ENCODE measurements around the gene DRGX. TPM values are rescaled to one million over a fixed set of nuclear protein-coding genes. Genes with fewer than 3 reads are reported as not detected.

DRGX gene
- total and polyA plus RNA-seq, 12 donors: not detected

- intact Hi-C loops (cut with DNase I): no loop called here
- WGBS, 2 donors: 45 to 82% methylated on average over 1 of the region's 1 CpG
Observed at GRCh38 chr10:49335364-49335972, 60.4 kb downstream of the DRGX start.

GRCh38 chr10:49334964-49335363 is 60.9 kb downstream of the DRGX start:
- intact Hi-C loops (cut with DNase I): no loop called here
- peaks cover 0 to 3% (median 0%) of the 10 kb centered on the region in 11 donors for H3K9me3 ChIP-seq
- H3K4me3 ChIP-seq: no peak overlapping the region
- no peaks in the 10 kb centered on the region for H3K4me1 ChIP-seq
- no peak for TF ChIP-seq CTCF (IDR thresholded peaks at IDR 0.05)
- DNase-seq: no peak
- no peak overlapping the region for H3K27ac ChIP-seq
- ATAC-seq: no peak
- no peaks in the 10 kb centered on the region for H3K36me3 ChIP-seq
- H3K27me3 ChIP-seq: no peaks in the 10 kb centered on the region

More at GRCh38 chr10:49335364-49335972, 60.4 kb downstream of the DRGX start:
- Histone ChIP-seq H3K27me3 (no peaks in the 10 kb centered on the region), H3K36me3 (no peaks in the 10 kb centered on the region), H3K4me3 (no peak overlapping the region), H3K27ac (no peak overlapping the region), H3K9me3 (peaks cover 0 to 3% (median 0%) of the 10 kb centered on the region in 11 donors), H3K4me1 (no peaks in the 10 kb centered on the region)
- DNase-seq (no peak), ATAC-seq (no peak)
- TF ChIP-seq CTCF (IDR thresholded peaks at IDR 0.05): no peak

DNA sequence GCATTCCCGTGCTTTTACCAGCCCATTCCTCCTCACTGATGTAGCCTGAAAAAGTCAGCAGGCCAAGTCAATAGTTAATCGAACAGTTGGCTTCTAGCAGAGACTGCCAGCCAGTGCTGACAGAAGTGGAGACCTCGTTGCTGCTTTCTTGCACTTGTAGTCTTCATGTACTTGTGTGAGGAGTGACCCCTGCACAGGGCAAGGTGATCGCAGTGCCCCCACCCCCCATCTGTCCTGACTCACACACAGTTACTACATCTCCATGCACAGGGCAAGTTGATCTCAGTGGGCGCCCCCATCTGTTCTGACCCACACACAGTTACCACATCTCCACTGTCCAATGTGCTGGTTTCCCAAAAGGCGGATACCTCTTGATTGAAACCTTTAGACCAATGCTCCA is 62.7 kb downstream of the DRGX start:
- DNase-seq (no peak), ATAC-seq (no peak)
- Histone ChIP-seq H3K36me3 (no peaks in the 10 kb centered on the region), H3K9me3 (peaks cover 0 to 3% (median 0%) of the 10 kb centered on the region in 11 donors), H3K4me3 (no peak overlapping the region), H3K4me1 (peaks cover 0 to 7% (median 0%) of the 10 kb centered on the region in 9 donors), H3K27me3 (no peaks in the 10 kb centered on the region), H3K27ac (no peak overlapping the region)
- no peak for TF ChIP-seq CTCF (IDR thresholded peaks at IDR 0.05)
- intact Hi-C loops (cut with DNase I): no loop called here
- WGBS, 2 donors: 86 to 88% methylated on average over 6 of the region's 6 CpGs

DNA sequence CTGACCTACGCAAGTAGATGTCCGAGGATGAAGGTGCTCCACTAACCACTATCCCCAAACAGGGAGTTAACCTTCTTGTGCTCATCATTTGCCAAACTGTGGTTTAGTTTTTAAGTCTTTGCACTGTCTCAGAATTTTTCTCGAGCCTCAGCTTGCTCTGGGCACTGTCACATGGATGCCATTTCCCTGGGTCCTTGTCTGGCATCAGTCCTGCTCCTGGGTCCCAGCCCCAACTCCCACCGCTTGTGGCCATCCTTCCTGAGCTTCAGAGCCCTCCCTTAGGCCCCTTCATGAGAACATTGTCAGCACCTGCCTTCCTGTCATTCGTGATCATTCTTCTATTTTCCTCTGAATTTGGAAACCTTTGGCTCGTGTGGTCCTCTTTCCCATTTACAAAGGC is 63.1 kb downstream of the DRGX start:
- intact Hi-C loops (cut with DNase I): no loop called here
- H3K4me1 ChIP-seq: peaks cover 0 to 8% (median 0%) of the 10 kb centered on the region in 9 donors
- no peak for ATAC-seq
- TF ChIP-seq CTCF (IDR thresholded peaks at IDR 0.05): no peak
- no peak overlapping the region for H3K4me3 ChIP-seq
- H3K27ac ChIP-seq: no peak overlapping the region
- WGBS, 2 donors: 87 to 93% methylated on average over 6 of the region's 6 CpGs
- H3K27me3 ChIP-seq: no peaks in the 10 kb centered on the region
- H3K36me3 ChIP-seq: no peaks in the 10 kb centered on the region
- DNase-seq: no peak
- peaks cover 0 to 3% (median 0%) of the 10 kb centered on the region in 11 donors for H3K9me3 ChIP-seq
